ENCODE results near the gene NUDT1. TPM values are rescaled to one million over a fixed set of nuclear protein-coding genes. Genes with fewer than 3 reads are reported as not detected.

The NUDT1 gene
- total and polyA plus RNA-seq, 2 experiments from 2014 or later, result 9.6 to 16.3 TPM

DNA sequence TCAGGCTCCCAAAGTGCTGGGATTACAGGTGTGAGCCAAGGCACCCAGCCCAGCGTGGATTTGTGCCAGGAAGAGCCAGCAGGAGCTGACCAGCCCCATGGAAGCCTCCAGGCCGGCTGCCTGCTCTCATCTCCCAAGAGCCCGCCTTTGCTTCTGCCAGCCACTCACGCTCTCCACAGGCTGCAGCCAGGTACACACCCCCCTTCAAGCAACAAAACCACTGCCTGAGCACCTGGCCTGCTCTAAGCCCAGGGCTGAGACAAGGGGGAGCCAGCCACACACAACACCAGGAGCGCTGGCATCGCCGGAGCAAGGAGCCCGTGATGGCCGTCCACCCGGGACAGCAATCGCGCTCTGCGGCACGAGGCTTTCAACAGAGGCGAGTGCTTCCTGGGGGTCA lies 43.8 kb upstream of the NUDT1 start:
- H3K4me2 ChIP-seq, result no peak overlapping the region
- WGBS (ENCODE audit: low lambda C conversion rate, missing lambda C conversion rate), result 96% methylated on average over 15 of the region's 15 CpGs
- H4K20me1 ChIP-seq (ENCODE audit: insufficient read depth, poor library complexity, severe bottlenecking), result no peaks in the 10 kb centered on the region
- H2AFZ ChIP-seq, result no peak overlapping the region
- peaks cover 2% of the 10 kb centered on the region for H3K4me1 ChIP-seq (ENCODE audit: insufficient read depth)
- H3K36me3 ChIP-seq (replicated peaks; ENCODE audit: insufficient read depth, low read depth), result no peaks in the 10 kb centered on the region
- no peak overlapping the region for H3K27ac ChIP-seq
- DNase-seq (ENCODE audit: low spot score), result no peak
- H3K79me2 ChIP-seq, result no peaks in the 10 kb centered on the region
- no peaks in the 10 kb centered on the region for H3K9me3 ChIP-seq (ENCODE audit: low read depth)
- H3K4me3 ChIP-seq, result no peak overlapping the region
- H3K27me3 ChIP-seq, result no peaks in the 10 kb centered on the region
- no peaks in the 10 kb centered on the region for H3K9me2 ChIP-seq (replicated peaks; ENCODE audit: insufficient read depth)
- TF ChIP-seq EZH2phosphoT487 (IDR thresholded peaks at IDR 0.05; ENCODE audit: low read depth, severe bottlenecking, unreplicated experiment), result no peak
- no peak for TF ChIP-seq EZH2 (IDR thresholded peaks at IDR 0.05; ENCODE audit: borderline replicate concordance)
- TF ChIP-seq, protein P1, sequence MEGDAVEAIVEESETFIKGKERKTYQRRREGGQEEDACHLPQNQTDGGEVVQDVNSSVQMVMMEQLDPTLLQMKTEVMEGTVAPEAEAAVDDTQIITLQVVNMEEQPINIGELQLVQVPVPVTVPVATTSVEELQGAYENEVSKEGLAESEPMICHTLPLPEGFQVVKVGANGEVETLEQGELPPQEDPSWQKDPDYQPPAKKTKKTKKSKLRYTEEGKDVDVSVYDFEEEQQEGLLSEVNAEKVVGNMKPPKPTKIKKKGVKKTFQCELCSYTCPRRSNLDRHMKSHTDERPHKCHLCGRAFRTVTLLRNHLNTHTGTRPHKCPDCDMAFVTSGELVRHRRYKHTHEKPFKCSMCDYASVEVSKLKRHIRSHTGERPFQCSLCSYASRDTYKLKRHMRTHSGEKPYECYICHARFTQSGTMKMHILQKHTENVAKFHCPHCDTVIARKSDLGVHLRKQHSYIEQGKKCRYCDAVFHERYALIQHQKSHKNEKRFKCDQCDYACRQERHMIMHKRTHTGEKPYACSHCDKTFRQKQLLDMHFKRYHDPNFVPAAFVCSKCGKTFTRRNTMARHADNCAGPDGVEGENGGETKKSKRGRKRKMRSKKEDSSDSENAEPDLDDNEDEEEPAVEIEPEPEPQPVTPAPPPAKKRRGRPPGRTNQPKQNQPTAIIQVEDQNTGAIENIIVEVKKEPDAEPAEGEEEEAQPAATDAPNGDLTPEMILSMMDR (IDR thresholded peaks at IDR 0.05; ENCODE audit: poor library complexity), result no peak

DNA sequence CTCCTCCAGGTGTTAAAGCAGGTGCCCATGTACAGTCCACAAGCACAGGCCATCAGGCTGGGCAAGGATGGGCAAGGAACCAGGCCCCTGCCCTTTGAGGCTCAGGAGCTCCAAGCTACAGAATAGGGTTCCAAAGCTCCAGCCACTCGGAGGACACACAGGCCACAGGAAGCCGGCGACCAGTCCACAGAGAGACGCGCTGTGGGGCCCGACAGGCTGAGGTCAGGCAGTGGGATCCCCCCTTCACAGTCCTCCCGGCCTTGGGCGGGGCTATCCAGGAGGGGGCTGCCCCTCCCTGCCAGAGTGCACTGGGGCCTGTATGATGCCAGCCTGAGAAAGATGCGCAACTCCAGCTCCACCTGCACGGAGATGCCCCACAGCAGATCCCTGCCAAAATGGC lies 43.3 kb upstream of the NUDT1 start:
- H4K20me1 ChIP-seq (ENCODE audit: insufficient read depth, poor library complexity, severe bottlenecking), result no peaks in the 10 kb centered on the region
- DNase-seq (ENCODE audit: low spot score), result no peak
- TF ChIP-seq EZH2 (IDR thresholded peaks at IDR 0.05; ENCODE audit: borderline replicate concordance) (no peak), EZH2phosphoT487 (IDR thresholded peaks at IDR 0.05; ENCODE audit: low read depth, severe bottlenecking, unreplicated experiment) (no peak)
- TF ChIP-seq, protein P1 (IDR thresholded peaks at IDR 0.05; ENCODE audit: poor library complexity), result no peak
- no peak overlapping the region for H2AFZ ChIP-seq
- no peaks in the 10 kb centered on the region for H3K27me3 ChIP-seq
- H3K4me1 ChIP-seq (ENCODE audit: insufficient read depth), result peaks cover 7% of the 10 kb centered on the region
- H3K27ac ChIP-seq, result no peak overlapping the region
- no peaks in the 10 kb centered on the region for H3K9me2 ChIP-seq (replicated peaks; ENCODE audit: insufficient read depth)
- H3K79me2 ChIP-seq, result no peaks in the 10 kb centered on the region
- H3K36me3 ChIP-seq (replicated peaks; ENCODE audit: insufficient read depth, low read depth), result no peaks in the 10 kb centered on the region
- H3K4me3 ChIP-seq, result no peak overlapping the region
- H3K4me2 ChIP-seq, result no peak overlapping the region
- no peaks in the 10 kb centered on the region for H3K9me3 ChIP-seq (ENCODE audit: low read depth)
- 90% methylated on average over 10 of the region's 10 CpGs for WGBS (ENCODE audit: low lambda C conversion rate, missing lambda C conversion rate)

DNA sequence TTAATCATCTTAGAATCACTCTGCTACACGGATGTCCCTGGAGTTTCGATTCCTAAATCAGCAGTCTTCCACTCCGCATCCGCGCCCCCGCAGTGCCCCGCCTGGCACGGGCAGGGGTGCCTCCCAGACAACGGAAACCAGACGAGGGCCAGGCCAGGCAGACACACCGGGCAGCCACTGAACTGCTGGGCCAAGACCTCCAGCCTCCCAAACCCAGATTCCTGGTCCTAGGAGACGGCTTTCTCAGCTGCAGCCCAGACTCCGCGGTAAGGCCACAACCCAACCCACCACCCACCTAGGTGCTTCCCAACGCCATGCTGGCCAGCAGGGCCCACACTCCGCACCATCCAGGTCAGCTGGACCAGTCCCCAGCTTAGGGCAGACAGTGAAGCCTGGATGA lies 42.5 kb upstream of the NUDT1 start:
- Histone ChIP-seq H3K9me2 (replicated peaks; ENCODE audit: insufficient read depth) (no peaks in the 10 kb centered on the region), H3K9me3 (ENCODE audit: low read depth) (no peaks in the 10 kb centered on the region), H4K20me1 (ENCODE audit: insufficient read depth, poor library complexity, severe bottlenecking) (no peaks in the 10 kb centered on the region), H3K36me3 (replicated peaks; ENCODE audit: insufficient read depth, low read depth) (no peaks in the 10 kb centered on the region), H3K4me2 (no peak overlapping the region), H3K4me3 (no peak overlapping the region), H3K4me1 (ENCODE audit: insufficient read depth) (peaks cover 15% of the 10 kb centered on the region), H3K27me3 (no peaks in the 10 kb centered on the region), H2AFZ (no peak overlapping the region), H3K79me2 (no peaks in the 10 kb centered on the region), H3K27ac (no peak overlapping the region)
- TF ChIP-seq EZH2 (IDR thresholded peaks at IDR 0.05; ENCODE audit: borderline replicate concordance) (no peak), EZH2phosphoT487 (IDR thresholded peaks at IDR 0.05; ENCODE audit: low read depth, severe bottlenecking, unreplicated experiment) (no peak)
- TF ChIP-seq, protein P1 (IDR thresholded peaks at IDR 0.05; ENCODE audit: poor library complexity), result no peak
- DNase-seq (ENCODE audit: low spot score), result no peak
- 97% methylated on average over 16 of the region's 16 CpGs for WGBS (ENCODE audit: low lambda C conversion rate, missing lambda C conversion rate)

Data from hepatocyte (in vitro differentiated cells).